IPS-NIHi7 (cell line): Measurements from ENCODE around the gene OST4.

Source experiments
- DNase-seq: peaks from one replicate; pipeline ENCODE4 v3.0.0; 2012; ENCODE audit warnings: mixed read lengths; ENCODE audit errors: extremely low spot score

The OST4 gene

DNA sequence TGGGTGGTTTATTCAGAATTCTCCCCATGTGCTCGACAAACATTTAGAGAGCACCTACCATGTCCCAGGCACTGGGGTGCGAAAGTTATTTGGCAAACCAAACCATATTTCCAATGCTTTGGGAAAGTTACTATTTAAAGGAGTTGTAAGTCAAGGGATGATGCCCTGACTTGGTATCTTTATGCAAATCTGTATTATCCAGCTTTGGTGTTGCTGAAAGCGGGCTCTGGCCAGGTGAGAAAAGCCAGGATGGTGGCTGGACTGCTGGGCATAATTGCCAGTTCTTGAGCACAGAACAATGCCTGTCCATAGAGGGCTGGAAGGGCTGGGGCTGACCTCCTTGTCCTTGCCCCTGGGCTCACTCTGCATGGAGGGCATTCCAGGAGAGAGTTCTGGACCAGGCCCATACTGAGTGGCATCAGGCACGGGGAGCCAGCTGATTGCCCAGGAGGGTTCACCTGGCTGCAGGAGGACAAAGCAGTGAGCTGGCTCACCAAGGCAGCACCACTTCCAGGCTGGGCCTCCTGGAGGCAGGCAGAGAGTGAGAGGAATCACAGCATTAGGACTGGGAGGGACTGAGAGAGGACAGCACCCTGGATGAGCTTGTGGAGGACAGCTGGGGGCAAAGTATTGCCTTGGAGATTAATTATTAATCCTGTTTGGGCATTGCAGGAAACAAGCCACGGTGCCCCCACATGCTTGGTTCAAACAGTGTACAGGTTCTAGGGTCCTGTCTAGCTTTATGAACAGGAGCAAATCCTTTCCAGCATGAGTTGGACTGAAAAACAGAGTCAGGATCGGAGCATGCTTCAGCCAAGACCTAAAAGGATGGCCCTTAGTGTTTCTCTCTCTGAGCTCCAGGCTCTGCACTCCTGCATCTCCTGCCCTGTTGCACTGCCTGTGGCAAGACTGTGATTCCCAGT, 22.2 kb upstream of the OST4 start:
- no peak for DNase-seq

DNA sequence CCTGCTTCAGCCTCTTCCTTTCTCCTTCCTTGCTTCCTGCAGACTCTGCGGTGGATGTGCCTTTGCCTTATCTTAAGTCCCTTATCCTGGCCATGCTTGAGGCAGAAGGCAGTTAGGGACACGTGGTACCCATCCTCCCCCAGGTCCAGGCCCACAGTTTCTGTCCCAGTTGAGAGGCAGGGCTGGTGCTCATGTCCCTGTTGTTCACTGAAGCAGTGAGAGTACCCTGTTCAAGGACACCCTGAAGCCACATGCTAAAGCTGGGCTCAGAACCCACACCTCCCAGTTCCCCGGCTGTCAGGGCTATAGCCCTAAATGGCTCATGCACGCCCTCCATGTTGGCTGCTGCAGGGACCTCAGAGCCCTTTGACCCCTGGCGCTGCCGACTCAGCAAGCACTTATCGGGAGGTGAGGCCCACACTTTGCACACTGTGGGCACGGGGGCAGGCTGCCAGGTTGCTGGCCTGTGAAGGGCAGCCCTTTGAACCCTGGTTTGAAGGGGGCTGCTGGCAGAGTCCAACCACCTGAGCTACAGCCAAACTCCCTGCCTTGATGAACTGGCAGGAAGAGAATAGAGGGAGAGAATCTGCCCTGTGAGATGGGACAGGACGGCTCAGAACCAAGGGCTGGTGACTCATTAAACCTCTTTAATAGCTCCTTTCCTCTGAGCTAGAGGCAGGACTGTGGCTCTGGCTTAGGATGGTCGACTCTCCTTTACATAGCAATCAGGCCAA, 21.4 kb upstream of the OST4 start:
- DNase-seq: no peak

DNA sequence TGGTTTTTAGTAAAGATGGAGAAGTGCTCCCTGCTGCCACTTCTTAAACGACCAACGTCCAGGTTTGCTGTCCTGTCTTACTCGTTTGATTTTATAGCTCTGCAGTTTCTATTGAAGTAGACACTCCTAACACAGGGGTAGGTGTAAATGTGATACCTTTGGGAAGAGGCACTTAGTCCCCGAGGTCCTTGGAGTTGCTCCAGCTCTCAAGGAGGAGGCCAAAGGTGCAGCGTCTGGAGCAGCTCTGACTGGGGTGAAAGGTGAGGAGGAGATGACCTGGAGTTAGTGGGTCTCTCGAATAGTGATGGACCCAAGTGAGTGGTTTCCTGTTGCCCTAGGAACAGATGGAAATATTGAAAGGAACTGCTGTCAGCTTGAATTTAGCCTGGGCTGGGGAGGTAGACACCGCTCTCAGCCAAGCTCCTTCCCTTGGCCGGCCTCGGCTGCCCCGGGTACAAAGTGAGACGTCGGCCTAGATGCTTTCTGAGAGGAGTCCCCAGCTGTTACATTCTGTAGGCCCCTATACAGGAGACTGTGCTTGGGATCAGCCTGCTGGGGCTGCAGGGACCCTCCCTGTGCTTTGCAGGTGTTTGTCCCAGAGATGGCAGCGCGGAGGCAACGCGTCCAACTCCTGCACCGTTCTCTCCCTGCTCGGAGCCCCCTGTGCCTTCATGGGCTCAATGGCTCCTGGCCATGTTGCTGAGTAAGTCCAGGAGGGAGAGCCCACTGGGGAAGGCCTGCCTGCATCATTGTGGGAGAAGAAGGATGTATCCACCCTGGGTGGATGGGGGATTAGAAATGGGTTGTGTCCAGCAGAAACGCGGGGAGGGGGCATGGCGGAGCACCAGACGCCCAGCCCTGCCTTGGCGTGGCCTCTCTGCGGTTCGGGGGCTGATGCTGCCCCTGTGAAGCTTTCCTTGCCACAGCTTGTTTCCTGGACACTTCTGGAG, 20.6 kb upstream of the OST4 start:
- no peak for DNase-seq

DNA sequence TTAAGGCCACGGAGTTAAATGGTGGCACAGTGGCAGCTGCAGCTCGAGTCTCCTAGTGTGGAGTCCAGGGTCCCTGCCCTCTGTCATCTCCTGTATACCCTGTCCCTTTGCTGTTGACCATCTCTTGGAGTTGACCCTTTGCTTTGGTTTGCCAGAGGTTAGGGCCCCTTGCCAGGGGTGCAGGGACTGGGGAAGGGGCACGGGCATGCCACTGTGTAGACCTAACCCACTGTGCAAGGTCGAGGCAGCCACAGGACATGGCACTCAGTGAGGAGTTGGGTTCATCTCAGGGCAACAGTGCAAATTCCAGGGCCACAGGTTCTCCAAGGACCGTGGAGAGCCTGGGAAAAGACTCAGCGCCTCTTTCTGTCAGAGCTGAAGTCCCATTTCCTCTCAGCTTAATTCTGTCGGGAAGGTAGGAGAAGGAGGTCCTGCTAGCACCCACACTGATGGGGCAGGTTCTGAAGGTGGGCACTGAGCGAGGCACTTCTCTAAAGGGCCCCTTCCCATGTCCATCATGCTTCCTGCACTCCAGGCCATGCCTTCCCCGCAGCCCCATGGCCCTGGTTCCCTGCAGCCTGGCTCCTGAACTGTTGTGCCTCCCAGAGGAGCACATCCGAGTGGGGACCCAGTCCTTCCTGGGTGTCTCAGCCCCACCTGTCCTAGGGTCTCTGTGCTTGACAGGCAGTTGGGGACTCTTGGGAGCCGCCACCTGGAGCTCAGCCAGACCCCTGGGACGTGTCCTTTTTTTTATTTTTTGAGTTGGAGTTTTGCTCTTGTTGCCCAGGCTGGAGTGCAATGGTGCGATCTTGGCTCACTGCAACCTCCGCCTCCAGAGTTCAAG, 17.9 kb upstream of the OST4 start:
- DNase-seq: no peak

DNA sequence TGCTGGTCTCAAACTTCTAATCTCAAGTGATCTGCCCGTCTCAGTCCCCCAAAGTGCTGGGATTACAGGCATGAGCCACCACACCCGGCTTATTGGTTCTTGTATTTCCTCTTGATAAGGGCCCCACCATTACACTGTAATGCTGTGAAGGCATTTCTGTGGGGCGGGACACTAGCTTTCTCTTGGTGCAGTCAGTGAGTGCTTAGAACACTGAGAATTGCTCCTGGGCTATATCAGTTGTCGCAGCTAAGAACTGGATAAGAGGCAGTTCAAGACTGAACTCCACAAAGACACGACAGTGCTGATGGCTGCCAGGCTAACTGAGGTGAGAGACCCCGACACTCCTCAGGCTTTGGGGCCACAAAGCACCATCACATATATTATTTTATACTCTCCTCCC, 17.2 kb upstream of the OST4 start:
- DNase-seq: no peak

DNA sequence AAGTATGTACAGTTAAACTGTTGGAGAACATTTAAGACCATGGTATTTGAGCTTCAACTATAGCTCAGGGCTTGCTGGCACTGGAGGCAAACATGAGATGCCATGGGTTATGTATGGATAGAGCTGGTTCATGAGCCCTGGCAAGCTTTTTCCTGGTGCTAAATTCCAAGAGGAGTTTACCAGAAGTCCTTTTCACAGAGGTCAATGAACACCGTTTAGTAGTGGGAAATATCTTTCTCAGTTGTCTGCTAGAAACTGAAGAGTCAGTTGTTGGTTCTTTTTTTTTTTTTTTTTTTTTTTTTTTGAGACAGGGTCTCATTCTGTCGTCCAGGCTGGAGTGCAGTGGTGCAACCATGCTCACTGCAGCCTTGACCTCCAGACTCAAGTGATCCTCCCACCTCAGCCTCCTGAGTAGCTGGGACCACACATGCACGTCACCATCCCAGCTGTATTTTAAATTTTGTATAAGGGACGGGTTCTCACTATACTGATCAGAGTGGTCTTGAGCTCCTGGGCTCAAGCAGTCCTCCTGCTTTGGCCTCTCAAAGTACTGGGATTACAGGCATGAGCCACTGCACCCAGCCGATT, 16.5 kb upstream of the OST4 start:
- no peak for DNase-seq

DNA sequence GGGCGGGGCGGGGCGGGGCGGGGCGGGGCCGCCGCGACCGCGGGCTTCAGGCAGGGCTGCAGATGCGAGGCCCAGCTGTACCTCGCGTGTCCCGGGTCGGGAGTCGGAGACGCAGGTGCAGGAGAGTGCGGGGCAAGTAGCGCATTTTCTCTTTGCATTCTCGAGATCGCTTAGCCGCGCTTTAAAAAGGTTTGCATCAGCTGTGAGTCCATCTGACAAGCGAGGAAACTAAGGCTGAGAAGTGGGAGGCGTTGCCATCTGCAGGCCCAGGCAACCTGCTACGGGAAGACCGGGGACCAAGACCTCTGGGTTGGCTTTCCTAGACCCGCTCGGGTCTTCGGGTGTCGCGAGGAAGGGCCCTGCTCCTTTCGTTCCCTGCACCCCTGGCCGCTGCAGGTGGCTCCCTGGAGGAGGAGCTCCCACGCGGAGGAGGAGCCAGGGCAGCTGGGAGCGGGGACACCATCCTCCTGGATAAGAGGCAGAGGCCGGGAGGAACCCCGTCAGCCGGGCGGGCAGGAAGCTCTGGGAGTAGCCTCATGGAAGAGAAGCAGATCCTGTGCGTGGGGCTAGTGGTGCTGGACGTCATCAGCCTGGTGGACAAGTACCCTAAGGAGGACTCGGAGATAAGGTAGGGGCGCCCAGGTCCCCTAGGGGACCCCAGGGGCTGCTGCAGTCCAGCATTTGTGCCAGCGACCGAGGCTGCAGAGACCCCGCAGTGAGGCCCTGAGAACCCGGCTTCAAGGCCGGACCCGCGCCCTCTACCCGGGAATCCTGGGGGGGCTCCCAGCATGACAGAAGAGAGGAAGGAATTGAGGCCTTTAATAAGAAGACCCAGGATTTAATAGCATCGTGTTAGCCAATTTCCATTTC, 15.5 kb upstream of the OST4 start, which contains the start of gene KHK:
Gene KHK (plus strand): TSS at position 49 of the 870 bp plus-strand sequence. CDS start 488 bp downstream, at position 537.
- peak; percentile 60 for DNase-seq

DNA sequence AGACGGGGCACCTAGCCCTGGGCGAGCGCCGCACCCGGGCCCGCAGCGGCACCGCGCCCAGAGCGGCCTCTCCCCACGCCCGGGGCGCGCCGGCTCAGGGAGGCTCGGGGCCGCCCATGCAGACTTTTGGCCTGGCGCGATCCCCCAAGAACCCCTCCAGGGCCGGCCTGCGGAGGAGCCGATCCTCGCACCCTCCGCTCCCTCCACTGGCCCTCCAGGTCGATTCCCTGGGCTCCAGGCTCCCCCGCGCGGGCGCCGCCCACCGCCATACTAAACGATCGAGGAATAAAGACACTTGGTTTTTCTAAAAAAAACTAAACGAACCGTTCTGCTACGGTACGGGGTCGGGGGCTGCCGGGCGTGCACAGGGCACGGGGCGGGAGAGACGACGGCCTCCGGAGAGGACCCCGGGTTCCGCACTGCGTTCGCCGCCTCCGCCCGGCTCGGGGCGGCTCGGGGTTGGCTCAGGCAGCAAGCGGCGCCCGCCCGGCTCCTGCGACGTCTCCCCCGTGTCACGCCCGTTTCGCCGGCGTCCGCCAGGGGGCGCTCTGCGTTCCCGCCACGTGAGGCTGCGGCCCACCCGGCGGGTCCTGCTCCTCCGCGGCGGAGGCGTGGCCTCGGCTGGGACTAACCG, 14.8 kb upstream of the OST4 start:
- peak; percentile 97 for DNase-seq

DNA sequence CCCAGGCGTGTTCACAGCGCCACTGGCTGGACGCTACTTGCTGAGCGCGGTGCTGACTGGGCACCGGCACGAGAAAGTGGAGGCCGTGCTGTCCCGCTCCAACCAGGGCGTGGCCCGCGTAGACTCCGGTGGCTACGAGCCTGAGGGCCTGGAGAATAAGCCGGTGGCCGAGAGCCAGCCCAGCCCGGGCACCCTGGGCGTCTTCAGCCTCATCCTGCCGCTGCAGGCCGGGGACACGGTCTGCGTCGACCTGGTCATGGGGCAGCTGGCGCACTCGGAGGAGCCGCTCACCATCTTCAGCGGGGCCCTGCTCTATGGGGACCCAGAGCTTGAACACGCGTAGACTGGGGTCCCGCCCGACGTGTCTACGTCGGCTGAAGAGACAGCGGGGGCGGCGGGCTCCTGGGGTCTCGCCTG, 14.2 kb upstream of the OST4 start:
- peak; percentile 55 for DNase-seq

DNA sequence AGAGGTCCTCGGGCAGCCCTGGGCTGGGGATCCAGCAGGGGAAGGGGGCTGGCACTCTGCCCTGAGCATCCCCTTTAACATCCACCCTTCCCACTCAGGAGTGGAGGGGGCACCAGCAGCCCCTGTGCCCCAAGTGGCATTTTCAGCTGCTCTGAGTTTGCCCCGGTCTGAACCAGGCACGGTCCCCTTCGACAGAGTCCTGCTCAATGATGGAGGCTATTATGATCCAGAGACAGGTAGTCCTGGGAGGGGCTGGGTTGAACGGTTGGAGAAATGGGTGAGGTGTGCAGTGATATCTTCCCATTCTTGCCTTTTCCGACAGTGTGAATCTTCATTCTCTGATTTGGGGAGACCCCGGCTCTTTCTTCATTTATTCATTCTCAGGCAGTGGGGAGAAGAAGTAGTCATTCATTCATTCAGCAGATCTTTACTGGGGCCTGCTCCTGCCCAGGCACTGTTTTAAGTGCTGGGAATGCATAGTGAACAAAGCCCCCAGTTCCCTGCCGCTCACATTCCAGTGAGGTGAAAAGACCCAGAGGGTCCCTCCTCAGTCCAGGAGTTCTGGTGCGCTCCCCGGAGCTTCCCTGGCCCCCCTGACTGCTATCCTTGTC, 13.7 kb upstream of the OST4 start:
- DNase-seq: no peak

DNA sequence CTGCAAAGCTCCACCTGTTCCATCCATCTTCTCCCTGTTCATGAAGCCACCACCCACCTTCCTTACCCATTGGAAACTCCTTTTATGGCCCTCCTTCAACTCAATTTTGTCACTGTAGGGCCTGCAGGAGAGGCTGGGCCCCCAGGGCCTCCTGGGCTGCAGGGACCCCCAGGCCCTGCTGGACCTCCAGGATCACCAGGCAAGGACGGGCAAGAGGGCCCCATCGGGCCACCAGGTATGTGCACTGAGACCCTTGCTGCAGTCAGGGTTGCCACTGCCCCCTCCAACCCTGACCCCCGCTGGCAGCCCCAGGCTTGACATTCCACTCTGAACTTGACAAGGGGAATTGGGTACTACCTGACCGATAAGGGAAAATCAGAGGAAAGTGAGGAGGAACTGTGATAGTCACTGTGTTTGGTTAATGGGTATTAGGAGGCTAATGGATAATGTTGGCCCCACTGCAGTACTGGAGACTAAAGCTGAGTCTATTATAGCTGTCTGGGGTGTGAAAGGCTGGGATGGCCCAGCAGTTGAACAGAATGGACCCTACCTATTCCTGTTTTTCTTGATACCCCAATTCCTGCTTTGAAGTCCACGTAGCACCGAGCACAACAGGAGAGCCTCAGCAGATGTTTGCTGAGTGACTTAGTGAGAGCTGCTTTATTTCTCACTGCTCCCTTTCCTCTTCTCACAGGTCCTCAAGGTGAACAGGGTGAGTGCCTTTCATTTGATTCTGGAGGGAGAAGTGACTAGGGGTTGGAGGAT, 13.0 kb upstream of the OST4 start:
- no peak for DNase-seq

DNA sequence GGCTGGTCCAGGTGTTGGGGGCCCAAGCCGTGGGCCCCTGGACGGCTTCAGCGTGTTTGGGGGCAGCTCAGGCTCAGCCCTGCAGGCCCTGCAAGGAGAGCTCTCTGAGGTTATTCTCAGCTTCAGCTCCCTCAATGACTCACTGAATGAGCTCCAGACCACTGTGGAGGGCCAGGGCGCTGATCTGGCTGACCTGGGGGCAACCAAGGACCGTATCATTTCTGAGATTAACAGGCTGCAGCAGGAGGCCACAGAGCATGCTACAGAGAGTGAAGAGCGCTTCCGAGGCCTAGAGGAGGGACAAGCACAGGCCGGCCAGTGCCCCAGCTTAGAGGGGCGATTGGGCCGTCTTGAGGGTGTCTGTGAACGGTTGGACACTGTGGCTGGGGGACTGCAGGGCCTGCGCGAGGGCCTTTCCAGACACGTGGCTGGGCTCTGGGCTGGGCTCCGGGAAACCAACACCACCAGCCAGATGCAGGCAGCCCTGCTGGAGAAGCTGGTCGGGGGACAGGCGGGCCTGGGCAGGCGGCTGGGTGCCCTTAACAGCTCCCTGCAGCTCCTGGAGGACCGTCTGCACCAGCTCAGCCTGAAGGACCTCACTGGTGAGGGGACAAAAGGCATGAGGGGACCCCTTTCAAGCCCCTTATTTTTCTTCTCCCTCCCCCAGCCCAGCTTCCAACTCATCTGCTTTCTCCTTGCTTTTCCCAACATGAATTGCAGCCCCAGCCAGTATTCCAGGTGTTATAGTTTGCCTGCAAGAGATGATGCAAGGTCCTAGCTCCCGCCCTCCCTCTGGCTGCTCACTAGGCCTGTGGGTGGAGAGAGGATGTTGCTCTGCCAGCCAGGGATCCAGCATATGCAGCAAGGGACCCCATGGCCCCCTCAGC, 12.2 kb upstream of the OST4 start:
- no peak for DNase-seq

DNA sequence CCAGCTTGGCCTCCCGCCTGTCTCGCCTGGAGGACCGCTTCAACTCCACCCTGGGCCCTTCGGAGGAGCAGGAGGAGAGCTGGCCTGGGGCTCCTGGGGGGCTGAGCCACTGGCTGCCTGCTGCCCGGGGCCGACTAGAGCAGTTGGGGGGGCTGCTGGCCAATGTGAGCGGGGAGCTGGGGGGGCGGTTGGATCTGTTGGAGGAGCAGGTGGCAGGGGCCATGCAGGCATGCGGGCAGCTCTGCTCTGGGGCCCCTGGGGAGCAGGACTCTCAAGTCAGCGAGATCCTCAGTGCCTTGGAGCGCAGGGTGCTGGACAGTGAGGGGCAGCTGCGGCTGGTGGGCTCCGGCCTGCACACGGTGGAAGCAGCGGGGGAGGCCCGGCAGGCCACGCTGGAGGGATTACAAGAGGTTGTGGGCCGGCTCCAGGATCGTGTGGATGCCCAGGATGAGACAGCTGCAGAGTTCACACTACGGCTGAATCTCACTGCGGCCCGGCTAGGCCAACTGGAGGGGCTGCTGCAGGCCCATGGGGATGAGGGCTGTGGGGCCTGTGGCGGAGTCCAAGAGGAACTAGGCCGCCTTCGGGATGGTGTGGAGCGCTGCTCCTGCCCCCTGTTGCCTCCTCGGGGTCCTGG, 11.4 kb upstream of the OST4 start:
- no peak for DNase-seq

DNA sequence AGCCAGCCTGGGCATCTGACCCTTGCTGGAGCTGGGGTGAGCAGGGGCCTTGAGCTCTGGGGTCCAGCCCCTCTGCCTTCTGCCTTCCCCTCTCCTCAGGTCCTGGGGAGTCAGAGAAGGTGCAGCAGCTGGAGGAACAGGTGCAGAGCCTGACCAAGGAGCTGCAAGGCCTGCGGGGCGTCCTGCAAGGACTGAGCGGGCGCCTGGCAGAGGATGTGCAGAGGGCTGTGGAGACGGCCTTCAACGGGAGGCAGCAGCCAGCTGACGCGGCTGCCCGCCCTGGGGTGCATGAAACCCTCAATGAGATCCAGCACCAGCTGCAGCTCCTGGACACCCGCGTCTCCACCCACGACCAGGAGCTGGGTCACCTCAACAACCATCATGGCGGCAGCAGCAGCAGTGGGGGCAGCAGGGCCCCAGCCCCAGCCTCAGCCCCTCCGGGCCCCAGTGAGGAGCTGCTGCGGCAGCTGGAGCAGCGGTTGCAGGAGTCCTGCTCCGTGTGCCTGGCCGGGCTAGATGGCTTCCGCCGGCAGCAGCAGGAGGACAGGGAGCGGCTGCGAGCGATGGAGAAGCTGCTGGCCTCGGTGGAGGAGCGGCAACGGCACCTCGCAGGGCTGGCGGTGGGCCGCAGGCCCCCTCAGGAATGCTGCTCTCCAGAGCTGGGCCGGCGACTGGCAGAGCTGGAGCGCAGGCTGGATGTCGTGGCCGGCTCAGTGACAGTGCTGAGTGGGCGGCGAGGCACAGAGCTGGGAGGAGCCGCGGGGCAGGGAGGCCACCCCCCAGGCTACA, 10.7 kb upstream of the OST4 start:
- no peak for DNase-seq

DNA sequence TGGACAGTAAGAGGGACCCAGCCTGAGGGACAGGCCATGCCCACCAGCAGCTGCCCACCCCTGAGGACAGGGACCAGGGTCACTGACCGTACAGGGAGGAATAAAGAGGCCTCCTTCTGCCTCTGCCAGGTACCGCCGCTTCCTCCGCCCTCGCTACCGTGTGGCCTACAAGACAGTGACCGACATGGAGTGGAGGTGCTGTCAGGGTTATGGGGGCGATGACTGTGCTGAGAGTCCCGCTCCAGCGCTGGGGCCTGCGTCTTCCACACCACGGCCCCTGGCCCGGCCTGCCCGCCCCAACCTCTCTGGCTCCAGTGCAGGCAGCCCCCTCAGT, 9.1 kb upstream of the OST4 start:
- no peak for DNase-seq

DNA sequence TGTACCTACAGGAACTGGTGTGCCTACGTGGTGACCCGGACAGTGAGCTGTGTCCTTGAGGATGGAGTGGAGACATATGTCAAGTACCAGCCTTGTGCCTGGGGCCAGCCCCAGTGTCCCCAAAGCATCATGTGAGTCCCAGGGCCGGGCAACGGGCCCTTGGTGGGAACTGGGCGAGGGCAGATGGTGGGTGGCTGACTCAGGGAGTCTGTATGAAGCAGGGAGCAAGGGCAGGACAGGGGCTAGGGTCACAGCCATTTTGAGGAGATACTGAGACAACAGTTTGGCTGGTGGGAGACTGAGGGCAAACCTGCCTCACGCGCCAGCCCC, 8.7 kb upstream of the OST4 start:
- no peak for DNase-seq
